ENCODE results near the gene NOS1. TPM values are rescaled to one million over a fixed set of nuclear protein-coding genes. Genes with fewer than 3 reads are reported as not detected.

The NOS1 gene
- total and polyA plus RNA-seq, 2 of the 8 experiments (the other 6 are each of a cell fraction or from before 2014, with no cell fraction given): 1.5 to 2.0 TPM

- TF ChIP-seq TCF12 (IDR thresholded peaks at IDR 0.05; ENCODE audit: low read depth, low read length) (no peak), SUZ12 (IDR thresholded peaks at IDR 0.05; ENCODE audit: low read length) (no peak), TEAD4 (IDR thresholded peaks at IDR 0.05; ENCODE audit: low read depth, low read length) (no peak)
Measured at GRCh38 chr12:117262749-117263148, 98.7 kb downstream of the NOS1 start (continued).

Data from H1 (cell line).